Panc1 (cell line): ENCODE measurements around the gene HERC6. TPM values are rescaled to one million over a fixed set of nuclear protein-coding genes. Genes with fewer than 3 reads are reported as not detected.

Experiments used
- ATAC-seq: fragments of 200-7000 bp; cut with Tn5 transposase; 2 replicates; pipeline ENCODE4 v1.9.1; 2020; ENCODE audit warnings: mild to moderate bottlenecking, moderate library complexity
- BruUV-seq: library from RNA; stranded (reverse); fragments of 400-500 nt; replicated peaks from 2 replicates; lab custom pipeline; 2021; lab: Mats Ljungman, UMichigan
- CTCF ChIA-PET: fragments of 300-600 bp; sonication (Branson Sonifier 250); formaldehyde crosslinking; loops from one replicate; lab custom pipeline; 2022; ENCODE audit warnings: antibody characterized with exemption; lab: Charles Lee
- POLR2A ChIA-PET: fragments of 300-600 bp; sonication (Branson Sonifier 250); formaldehyde crosslinking; loops from one replicate; lab custom pipeline; 2022; ENCODE audit warnings: antibody characterized with exemption; lab: Charles Lee
- DNase-seq: peaks from one replicate; pipeline ENCODE4 v3.0.0-alpha.2; 2010; ENCODE audit warnings: low read depth, low spot score
- H3K27ac ChIP-seq: 2 replicates; pipeline ENCODE4 v1.5.1; 2011; ENCODE audit warnings: mild to moderate bottlenecking, low read length, inconsistent platforms
- H3K27me3 ChIP-seq: fragments of 200-500 bp; sonication (Bioruptor generic); 2 replicates; pipeline ENCODE4 v1.6.0; 2014; ENCODE audit warnings: low read length, inconsistent platforms; ENCODE audit not compliant: control insufficient read depth, insufficient read depth
- H3K36me3 ChIP-seq: fragments of 200-500 bp; sonication (Bioruptor generic); 2 replicates; pipeline ENCODE4 v1.5.1; 2014; ENCODE audit warnings: inconsistent platforms, mild to moderate bottlenecking, low read length, moderate library complexity; ENCODE audit not compliant: control insufficient read depth, insufficient read depth
- H3K4me1 ChIP-seq: 2 replicates; pipeline ENCODE4 v1.5.1; 2011; ENCODE audit warnings: inconsistent platforms, mild to moderate bottlenecking, low read length, moderate library complexity; ENCODE audit not compliant: control insufficient read depth, insufficient read depth
- H3K4me3 ChIP-seq, 2 experiments: 2 replicates each; pipeline ENCODE4 v1.5.1; 2011 to 2012; ENCODE audit warnings: low read depth in 2 of 2, low read length in 2 of 2, mild to moderate bottlenecking in 2 of 2, inconsistent platforms in 1 of 2, moderate library complexity in 1 of 2
- H3K9me3 ChIP-seq: fragments of 200-500 bp; sonication (Bioruptor generic); 2 replicates; pipeline ENCODE4 v1.5.1; 2014; ENCODE audit warnings: low read depth, mild to moderate bottlenecking, inconsistent platforms, low read length, moderate library complexity; ENCODE audit not compliant: control insufficient read depth, insufficient read depth
- CTCF ChIP-seq: fragments of 450-650 bp; IDR thresholded peaks from 2 replicates; pipeline ENCODE4 v1.5.1; 2017; ENCODE audit warnings: mild to moderate bottlenecking
- POLR2AphosphoS5 ChIP-seq: IDR thresholded peaks from 2 replicates; pipeline ENCODE4 v1.6.1; 2012; ENCODE audit warnings: mild to moderate bottlenecking, low read depth, low read length, moderate library complexity
- REST ChIP-seq, 2 experiments: IDR thresholded peaks; 2 replicates each; pipeline ENCODE4 v1.6.1; 2011 to 2012; ENCODE audit warnings: low read depth in 2 of 2, control low read depth in 1 of 2, low read length in 1 of 2, mild to moderate bottlenecking in 1 of 2, moderate library complexity in 1 of 2; ENCODE audit not compliant: insufficient read depth in 1 of 2
- SIN3A ChIP-seq: IDR thresholded peaks from 2 replicates; pipeline ENCODE4 v1.6.1; 2012; ENCODE audit warnings: low read depth, mild to moderate bottlenecking, low read length, moderate library complexity, borderline replicate concordance; ENCODE audit not compliant: insufficient read depth
- TCF7L2 ChIP-seq: IDR thresholded peaks from 2 replicates; pipeline ENCODE4 v1.6.1; 2011; ENCODE audit warnings: mild to moderate bottlenecking, low read depth, low read length, inconsistent platforms
- in situ Hi-C: cut with HindIII; loops from 2 replicates; pipeline ENCODE4 v1.10.0; 2016; ENCODE audit warnings: low sequenced_read_pairs, low pct_unique_long_range_greater_than_20kb
- intact Hi-C: fragments of 100-400 bp; cut with micrococcal nuclease; formaldehyde crosslinking; loops from one replicate; pipeline ENCODE4 v1.10.0; 2022; ENCODE audit not compliant: unreplicated experiment
- total RNA-seq: library from RNA; stranded (reverse); gene quantifications from one replicate; pipeline ENCODE4 v1.2.1, GENCODE V29; 2021; ENCODE audit not compliant: unreplicated experiment

Gene HERC6
- total RNA-seq, 1 experiment from 2014 or later: 1.2 TPM

GRCh38 chr4:88420844-88421243, 42.2 kb downstream of the HERC6 start:
- H3K36me3 ChIP-seq: no peaks in the 10 kb centered on the region
- in situ Hi-C loops: no loop called here
- no peaks in the 10 kb centered on the region for H3K9me3 ChIP-seq
- ATAC-seq (no peak), DNase-seq (no peak)
- ChIA-PET CTCF (no interaction called here), POLR2A (no interaction called here)
- H3K27ac ChIP-seq: no peak overlapping the region
- H3K4me3 ChIP-seq: no peak overlapping the region
- intact Hi-C loops: no loop called here
- no TSS peak for BruUV-seq
- H3K4me1 ChIP-seq: no peaks in the 10 kb centered on the region
- no peaks in the 10 kb centered on the region for H3K27me3 ChIP-seq
- no peak for TF ChIP-seq CTCF

GRCh38 chr4:88422403-88422802, 43.8 kb downstream of the HERC6 start:
- in situ Hi-C loops (no loop called here), intact Hi-C loops (no loop called here)
- no peaks in the 10 kb centered on the region for H3K27me3 ChIP-seq
- no peaks in the 10 kb centered on the region for H3K36me3 ChIP-seq
- no peak overlapping the region for H3K27ac ChIP-seq
- ATAC-seq: no peak
- BruUV-seq: no TSS peak
- CTCF ChIA-PET: no interaction called here
- no peak for TF ChIP-seq POLR2AphosphoS5
- no peak for TF ChIP-seq SIN3A
- no peak for TF ChIP-seq CTCF
- DNase-seq: no peak
- no peak overlapping the region for H3K4me3 ChIP-seq
- no peaks in the 10 kb centered on the region for H3K9me3 ChIP-seq
- no peaks in the 10 kb centered on the region for H3K4me1 ChIP-seq
- POLR2A ChIA-PET: no interaction called here

- Histone ChIP-seq H3K36me3 (no peaks in the 10 kb centered on the region), H3K4me3 (no peak overlapping the region), H3K27ac (no peak overlapping the region), H3K4me1 (no peaks in the 10 kb centered on the region), H3K9me3 (no peaks in the 10 kb centered on the region), H3K27me3 (no peaks in the 10 kb centered on the region)
- no TSS peak for BruUV-seq
- in situ Hi-C loops (no loop called here), intact Hi-C loops (no loop called here)
- ChIA-PET POLR2A (no interaction called here), CTCF (no interaction called here)
- TF ChIP-seq TCF7L2 (no peak), CTCF (no peak), SIN3A (no peak), POLR2AphosphoS5 (no peak), REST (IDR thresholded peaks at IDR 0.05; ENCODE audit: insufficient read depth in 1 of 2, low read depth in 2 of 2, low read length in 1 of 2) (no peak)
- DNase-seq (no peak), ATAC-seq (no peak)
Observed at GRCh38 chr4:88429401-88429800, 50.7 kb downstream of the HERC6 start.
